ENCODE results near the gene DTNBP1.

DNA sequence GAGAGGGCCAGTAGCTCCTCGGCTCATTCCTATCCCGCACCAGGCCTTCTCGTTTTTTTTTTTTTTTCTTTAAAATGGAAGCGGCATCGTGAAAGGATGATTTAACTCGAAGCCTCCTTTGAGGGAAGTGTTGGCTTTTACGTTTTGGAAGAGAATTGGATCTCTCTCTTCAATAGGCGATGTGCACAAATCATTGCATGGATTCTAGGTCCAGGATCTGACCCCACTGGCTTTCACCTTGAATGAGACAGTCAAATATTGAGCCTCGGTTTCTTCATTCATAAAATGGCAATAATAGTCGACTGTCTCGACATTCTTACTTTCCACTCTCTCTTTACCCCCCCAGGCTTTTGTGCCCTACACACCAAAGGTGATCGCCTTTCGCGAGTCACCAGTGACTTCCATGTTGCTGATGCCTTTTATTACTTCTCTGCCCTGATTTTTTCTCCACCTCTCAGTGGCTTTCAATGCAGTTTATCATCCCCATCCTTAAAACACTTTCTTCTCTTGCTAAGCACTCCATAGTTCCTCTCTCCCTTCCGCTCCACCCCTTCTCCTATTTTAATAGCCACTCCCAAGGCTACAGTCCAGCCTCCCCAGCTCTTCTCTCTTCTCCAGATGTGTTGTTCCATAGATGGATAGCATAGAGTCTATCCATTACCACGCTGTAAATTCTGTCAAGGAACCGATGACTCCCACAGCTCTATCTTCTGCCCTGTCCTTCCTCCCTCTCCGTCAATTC lies 473 bp upstream of the DTNBP1 start:
- TF ChIP-seq ZNF274 (IDR thresholded peaks at IDR 0.05; ENCODE audit: low read depth, low read length) (no peak), YY1 (IDR thresholded peaks at IDR 0.05; ENCODE audit: insufficient read depth, insufficient read length) (no peak), SUZ12 (IDR thresholded peaks at IDR 0.05; ENCODE audit: extremely low read depth, insufficient read depth, insufficient read length) (no peak)

All from NT2/D1 (cell line).